B cell (primary cell): ENCODE measurements around the gene ABHD16A. TPM values are rescaled to one million over a fixed set of nuclear protein-coding genes. Genes with fewer than 3 reads are reported as not detected.

ENCODE experiments used
- ATAC-seq: fragments of 200-7000 bp; cut with Tn5 transposase; one replicate; pipeline ENCODE4 v1.10.0; 2021; ENCODE audit warnings: low read depth, mild to moderate bottlenecking, moderate number of reproducible peaks, moderate library complexity
- CTCF ChIA-PET: fragments of 350-600 bp; sonication (Branson Sonifier 250); formaldehyde crosslinking; loops from one replicate; lab custom pipeline; 2021; ENCODE audit warnings: antibody characterized with exemption, inconsistent platforms; lab: Charles Lee
- POLR2A ChIA-PET: fragments of 350-600 bp; sonication (Branson Sonifier 250); formaldehyde crosslinking; loops from one replicate; lab custom pipeline; 2021; ENCODE audit warnings: antibody characterized with exemption; lab: Charles Lee
- DNase-seq: peaks from one replicate; pipeline ENCODE4 v3.0.0; 2013
- H2AFZ ChIP-seq: 2 replicates; pipeline ENCODE4 v1.6.1; 2012; ENCODE audit warnings: mild to moderate bottlenecking, low read depth, low read length; ENCODE audit not compliant: insufficient read depth, poor library complexity, severe bottlenecking
- H3K27ac ChIP-seq, 2 donors: 1 replicate in 1 of 2; 2 replicates in 1 of 2; pipeline ENCODE4 v1.5.1; 2012 to 2013; ENCODE audit warnings: low read length in 2 of 2, mild to moderate bottlenecking in 2 of 2, moderate library complexity in 1 of 2
- H3K27me3 ChIP-seq, 4 experiments: fragments of 200-600 bp in 1 of 4; sonication (generic) in 1 of 4; replicated peaks in 1 of 4; 1 replicate in 2 of 4; 2 replicates in 2 of 4; pipeline versions ENCODE4 v1.6.1 to v1.7.0; 2013 to 2016; ENCODE audit warnings: low read length in 3 of 4, mild to moderate bottlenecking in 2 of 4, mixed read lengths in 1 of 4, moderate library complexity in 1 of 4; ENCODE audit not compliant: insufficient read depth in 4 of 4, control insufficient read depth in 3 of 4; ENCODE audit errors: control extremely low read depth in 1 of 4
- H3K36me3 ChIP-seq, 2 experiments: replicated peaks in 1 of 2; 1 replicate in 1 of 2; 2 replicates in 1 of 2; pipeline versions ENCODE4 v1.6.1 to v1.7.1; 2013; ENCODE audit warnings: low read length in 1 of 2; ENCODE audit not compliant: insufficient read depth in 2 of 2, control insufficient read depth in 1 of 2; ENCODE audit errors: control extremely low read depth in 1 of 2, extremely low read depth in 1 of 2
- H3K4me1 ChIP-seq, 2 donors: fragments of 200-600 bp in 1 of 2; sonication (generic) in 1 of 2; 1 replicate in 1 of 2; 2 replicates in 1 of 2; pipeline versions ENCODE4 v1.5.1 to v1.6.1; 2013 to 2017; ENCODE audit warnings: low read length in 2 of 2; ENCODE audit not compliant: control insufficient read depth in 2 of 2, insufficient read depth in 2 of 2
- H3K4me2 ChIP-seq: replicated peaks from 2 replicates; pipeline ENCODE3; 2012; ENCODE audit warnings: mild to moderate bottlenecking, low read depth, low read length; ENCODE audit not compliant: poor library complexity, severe bottlenecking
- H3K4me3 ChIP-seq, 5 experiments: fragments of 200-600 bp in 1 of 5; sonication (generic) in 1 of 5; 1 replicate in 3 of 5; 2 replicates in 2 of 5; pipeline versions ENCODE4 v1.5.1 to v1.7.0; 2011 to 2016; ENCODE audit warnings: low read length in 4 of 5, mild to moderate bottlenecking in 4 of 5, low read depth in 2 of 5, control low read depth in 1 of 5, moderate library complexity in 1 of 5; ENCODE audit not compliant: insufficient read depth in 1 of 5; ENCODE audit errors: control extremely low read depth in 1 of 5, extremely low read depth in 1 of 5
- H3K79me2 ChIP-seq: fragments of 200-600 bp; sonication (generic); one replicate; pipeline ENCODE4 v1.6.0; 2016; ENCODE audit warnings: low read length; ENCODE audit not compliant: control insufficient read depth, insufficient read depth
- H3K9ac ChIP-seq: fragments of 200-600 bp; sonication (generic); 2 replicates; pipeline ENCODE4 v1.6.1; 2017; ENCODE audit warnings: mild to moderate bottlenecking, low read length, moderate library complexity
- H3K9me3 ChIP-seq, 3 donors: one replicate each; pipeline versions ENCODE4 v1.6.1 to v1.7.1; 2013; ENCODE audit warnings: low read length in 2 of 3; ENCODE audit not compliant: control insufficient read depth in 2 of 3, insufficient read depth in 1 of 3; ENCODE audit errors: control extremely low read depth in 1 of 3
- H4K20me1 ChIP-seq: 2 replicates; pipeline ENCODE4 v1.6.0; 2012; ENCODE audit warnings: mild to moderate bottlenecking, low read length; ENCODE audit not compliant: insufficient read depth, control insufficient read depth, poor library complexity, severe bottlenecking
- H3K27ac Mint-ChIP-seq: one replicate; pipeline ENCODE4 v1.8.0; 2021; ENCODE audit warnings: mixed read lengths
- H3K27me3 Mint-ChIP-seq: one replicate; pipeline ENCODE4 v1.8.0; 2021; ENCODE audit warnings: mixed read lengths
- H3K4me1 Mint-ChIP-seq: one replicate; pipeline ENCODE4 v1.8.0; 2021; ENCODE audit warnings: mixed read lengths
- H3K4me3 Mint-ChIP-seq: one replicate; pipeline ENCODE4 v1.8.0; 2021; ENCODE audit warnings: mixed read lengths
- H3K9me3 Mint-ChIP-seq: one replicate; pipeline ENCODE4 v1.8.0; 2022; ENCODE audit warnings: mixed read lengths; ENCODE audit not compliant: insufficient read depth
- CTCF ChIP-seq: fragments of 200-600 bp; IDR thresholded peaks from one replicate; pipeline ENCODE4 v1.8.0; 2022; ENCODE audit warnings: antibody characterized with exemption, mild to moderate bottlenecking
- EZH2 ChIP-seq: IDR thresholded peaks from 2 replicates; pipeline ENCODE4 v1.6.1; 2012; ENCODE audit warnings: borderline replicate concordance, low read depth, mild to moderate bottlenecking, moderate library complexity, low read length; ENCODE audit not compliant: insufficient read depth, poor library complexity, severe bottlenecking
- WGBS: methylation state at CpG from one replicate; pipeline ENCODE4 v1.1.5; 2013; ENCODE audit warnings: missing lambda C conversion rate; ENCODE audit not compliant: insufficient coverage; 5-methylcytosine and 5-hydroxymethylcytosine counted together
- intact Hi-C: fragments of 100-400 bp; cut with micrococcal nuclease; formaldehyde crosslinking; loops from one replicate; pipeline ENCODE4 v1.10.0; 2022
- polyA plus RNA-seq: library from polyadenylated mRNA; depleted of rRNA; stranded (reverse); fragments of >200 nt; gene quantifications from 2 replicates; pipeline ENCODE4 v1.2.3, GENCODE V29; 2012
- total RNA-seq, 2 donors: library from RNA; stranded (reverse); fragments of 120-200 nt in 1 of 2; gene quantifications; 1 replicate in 1 of 2; 2 replicates in 1 of 2; pipeline versions ENCODE4 v1.2.3 to v1.2.4, GENCODE V29; 2013 to 2022

Gene ABHD16A
- total and polyA plus RNA-seq, 2 donors (not counting 1 experiment from before 2014, with no cell fraction given): 78.3 to 97.5 TPM

- H3K79me2 ChIP-seq: no peaks in the 10 kb centered on the region
- H3K36me3 ChIP-seq: peaks cover 0 to 7% of the 10 kb centered on the region in 2 experiments
- intact Hi-C loops: loop anchor here (1.0 to 2.0 kb wide), 4 partner anchors 22 to 272 kb away; partner anchors contain the start of gene ABHD16A
- peak overlapping the region; percentile 88 for H3K4me3 Mint-ChIP-seq
- TF ChIP-seq EZH2 (no peak), CTCF (no peak)
- ATAC-seq (peak; percentile 48), DNase-seq (peak; percentile 63)
- no peaks in the 10 kb centered on the region for H3K27me3 ChIP-seq
- WGBS: 0% methylated on average over 37 of the region's 40 CpGs
- ChIA-PET CTCF (interaction anchor here (0.6 to 2.3 kb wide), 18 partner anchors 10 to 498 kb away, joined by 3 to 57 read pairs (median 4); partner anchors contain the start of genes ABHD16A, HSPA1A, HSPA1L and LSM2), POLR2A (interaction anchor here (0.5 to 1.5 kb wide), 5 partner anchors 16 to 181 kb away, joined by 3 to 10 read pairs (median 3); partner anchors contain the start of genes ABHD16A and NEU1)
- peak overlapping the region; percentile 80 for H2AFZ ChIP-seq
- peak overlapping the region; percentile 77 for H3K9ac ChIP-seq
- no peaks in the 10 kb centered on the region for H3K27me3 Mint-ChIP-seq
- H4K20me1 ChIP-seq: no peaks in the 10 kb centered on the region
- peak overlapping the region; percentile 44 to 69 (median 53) for H3K4me3 ChIP-seq
- no peaks in the 10 kb centered on the region for H3K9me3 ChIP-seq
- H3K4me2 ChIP-seq: peak overlapping the region; percentile 99
- peaks cover 19 to 38% of the 10 kb centered on the region in 2 donors for H3K4me1 ChIP-seq
- H3K9me3 Mint-ChIP-seq: no peaks in the 10 kb centered on the region
- H3K27ac Mint-ChIP-seq: peak overlapping the region; percentile 57
- peak overlapping the region in 1 of 2 donors; percentile 50 for H3K27ac ChIP-seq
- peaks cover 43% of the 10 kb centered on the region for H3K4me1 Mint-ChIP-seq
Measured at GRCh38 chr6:31681135-31681671, 21.9 kb downstream of the ABHD16A start.
